ENCODE results near the gene PSME3IP1.

DNA sequence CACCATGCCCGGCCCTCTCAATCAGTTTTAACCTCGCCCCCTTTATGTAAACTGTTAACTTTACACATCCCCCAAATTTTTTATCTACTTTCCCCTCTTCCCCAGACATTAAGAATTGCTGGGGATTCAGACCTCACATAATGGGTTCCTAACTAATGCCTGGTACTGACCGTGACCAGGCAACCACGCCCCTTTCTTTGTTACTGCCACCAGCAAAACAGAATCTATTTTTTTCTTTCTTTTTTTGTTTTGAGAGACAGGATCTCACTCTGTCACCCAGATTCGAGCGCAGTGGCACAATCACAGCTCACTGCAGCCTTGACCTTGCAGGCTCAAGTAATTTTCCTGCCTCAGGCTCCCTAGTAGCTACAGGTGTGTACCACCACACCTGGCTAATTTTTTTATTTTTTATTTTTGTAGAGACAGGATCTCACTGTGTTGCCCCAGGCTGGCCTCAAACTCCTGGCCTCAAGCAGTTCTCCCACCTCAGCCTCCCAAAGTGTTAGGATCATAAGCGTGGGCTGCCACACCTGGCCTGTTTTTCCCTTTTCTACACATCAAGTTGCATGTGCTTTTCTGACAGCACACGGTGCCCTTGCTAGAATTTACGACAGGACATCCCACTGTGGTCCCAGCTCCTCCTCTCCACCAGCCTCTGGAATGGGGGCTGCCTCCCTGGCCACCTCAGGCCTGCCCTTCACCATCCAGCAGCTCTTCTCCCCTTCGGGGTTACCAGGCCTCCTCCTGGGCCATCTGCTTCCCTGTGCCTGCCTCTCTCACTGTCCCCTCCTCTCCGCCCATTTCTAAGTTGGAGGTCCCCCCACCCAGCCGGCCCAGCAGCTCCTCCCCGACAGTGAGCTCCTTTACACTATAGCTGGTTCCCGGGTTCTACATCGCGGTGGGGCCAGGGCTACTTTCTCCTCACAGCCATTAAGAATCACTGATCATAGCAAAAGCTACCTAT lies 82.7 kb downstream of the PSME3IP1 start:
- TF ChIP-seq, protein P1, sequence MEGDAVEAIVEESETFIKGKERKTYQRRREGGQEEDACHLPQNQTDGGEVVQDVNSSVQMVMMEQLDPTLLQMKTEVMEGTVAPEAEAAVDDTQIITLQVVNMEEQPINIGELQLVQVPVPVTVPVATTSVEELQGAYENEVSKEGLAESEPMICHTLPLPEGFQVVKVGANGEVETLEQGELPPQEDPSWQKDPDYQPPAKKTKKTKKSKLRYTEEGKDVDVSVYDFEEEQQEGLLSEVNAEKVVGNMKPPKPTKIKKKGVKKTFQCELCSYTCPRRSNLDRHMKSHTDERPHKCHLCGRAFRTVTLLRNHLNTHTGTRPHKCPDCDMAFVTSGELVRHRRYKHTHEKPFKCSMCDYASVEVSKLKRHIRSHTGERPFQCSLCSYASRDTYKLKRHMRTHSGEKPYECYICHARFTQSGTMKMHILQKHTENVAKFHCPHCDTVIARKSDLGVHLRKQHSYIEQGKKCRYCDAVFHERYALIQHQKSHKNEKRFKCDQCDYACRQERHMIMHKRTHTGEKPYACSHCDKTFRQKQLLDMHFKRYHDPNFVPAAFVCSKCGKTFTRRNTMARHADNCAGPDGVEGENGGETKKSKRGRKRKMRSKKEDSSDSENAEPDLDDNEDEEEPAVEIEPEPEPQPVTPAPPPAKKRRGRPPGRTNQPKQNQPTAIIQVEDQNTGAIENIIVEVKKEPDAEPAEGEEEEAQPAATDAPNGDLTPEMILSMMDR (IDR thresholded peaks at IDR 0.05), result no peak
- TF ChIP-seq POLR2A (IDR thresholded peaks at IDR 0.05), result no peak
